NCI-H1092 (cell line): ENCODE measurements around the gene FBXO7.

Experiments
- DNase-seq: peaks from one replicate; lab custom pipeline; 2025; lab: John Stamatoyannopoulos, UW

FBXO7 gene

GRCh38 chr22:32490279-32490678, 15.7 kb downstream of the FBXO7 start:
- no peak for DNase-seq

GRCh38 chr22:32492111-32492510, 17.5 kb downstream of the FBXO7 start:
- no peak for DNase-seq

- DNase-seq: no peak
These were observed 18.9 kb downstream of the FBXO7 start for GRCh38 chr22:32493551-32493950.

GRCh38 chr22:32494971-32495370, 20.4 kb downstream of the FBXO7 start:
- no peak for DNase-seq

GRCh38 chr22:32499666-32500065, 25.1 kb downstream of the FBXO7 start:
- DNase-seq: no peak

GRCh38 chr22:32501836-32502752, 27.5 kb downstream of the FBXO7 start:
- no peak for DNase-seq

- DNase-seq: no peak
These were observed 34.4 kb downstream of the FBXO7 start for GRCh38 chr22:32509045-32509444.

GRCh38 chr22:32511274-32511673, 36.7 kb downstream of the FBXO7 start:
- no peak for DNase-seq

GRCh38 chr22:32511776-32512175, 37.2 kb downstream of the FBXO7 start:
- no peak for DNase-seq

GRCh38 chr22:32512267-32512982, 37.8 kb downstream of the FBXO7 start:
- DNase-seq: no peak

GRCh38 chr22:32515084-32515483, 40.5 kb downstream of the FBXO7 start:
- no peak for DNase-seq

- no peak for DNase-seq
These were observed 42.9 kb downstream of the FBXO7 start for GRCh38 chr22:32517488-32517887.

- no peak for DNase-seq
These were observed 43.3 kb downstream of the FBXO7 start for GRCh38 chr22:32517921-32518320.

- no peak for DNase-seq
These were observed 43.8 kb downstream of the FBXO7 start for GRCh38 chr22:32518381-32518780.

- no peak for DNase-seq
These were observed 44.2 kb downstream of the FBXO7 start for GRCh38 chr22:32518848-32519247.

GRCh38 chr22:32520612-32521011, 46.0 kb downstream of the FBXO7 start:
- no peak for DNase-seq

GRCh38 chr22:32522237-32522636, 47.6 kb downstream of the FBXO7 start:
- DNase-seq: no peak

- DNase-seq: no peak
These were observed 53.1 kb downstream of the FBXO7 start for GRCh38 chr22:32527756-32528155.

GRCh38 chr22:32528316-32528715, 53.7 kb downstream of the FBXO7 start:
- DNase-seq: no peak

GRCh38 chr22:32528984-32529982, 54.7 kb downstream of the FBXO7 start:
- peak; percentile 32 for DNase-seq

- DNase-seq: no peak
These were observed 56.6 kb downstream of the FBXO7 start for GRCh38 chr22:32531228-32531627.
